ENCODE data around the gene KCNC1. TPM values are rescaled to one million over a fixed set of nuclear protein-coding genes. Genes with fewer than 3 reads are reported as not detected.

The KCNC1 gene
- total RNA-seq, 1 experiment from 2014 or later, result 0.04 TPM

- no peaks in the 10 kb centered on the region; a peak in 1 of 4 replicates for H3K4me1 Mint-ChIP-seq
Measured at GRCh38 chr11:17777086-17777737, 42.6 kb downstream of the KCNC1 start.

More at GRCh38 chr11:17777086-17777737, 42.6 kb downstream of the KCNC1 start:
- H4K8ac ChIP-seq (replicated peaks; ENCODE audit: insufficient read length, low read depth, low read length), result no peak overlapping the region
- Mint-ChIP-seq H3K4me3 (no peak overlapping the region), H3K9me3 (no peaks in the 10 kb centered on the region), H3K36me3 (ENCODE audit: insufficient read depth in 1 of 3, low read depth in 3 of 3) (no peaks in the 10 kb centered on the region), H3K27ac (no peak overlapping the region; a peak in 1 of 7 replicates), H3K27me3 (ENCODE audit: low read depth) (peaks cover 3% of the 10 kb centered on the region)
- no peak for DNase-seq
- no peak overlapping the region for H2BK120ac ChIP-seq (ENCODE audit: low read depth, low read length, poor library complexity, severe bottlenecking)
- H3K79me1 ChIP-seq (ENCODE audit: insufficient read depth, low read depth, low read length, poor library complexity, severe bottlenecking), result no peaks in the 10 kb centered on the region
- no peaks in the 10 kb centered on the region for H3K23me2 ChIP-seq (ENCODE audit: insufficient read length, low read depth, low read length, poor library complexity, severe bottlenecking)
- no peaks in the 10 kb centered on the region for H3K9me3 ChIP-seq (ENCODE audit: control insufficient read depth, low read depth, low read length)
- no peak overlapping the region for H3K27ac ChIP-seq (ENCODE audit: insufficient read length, low read depth, low read length)
- H3T11ph ChIP-seq (ENCODE audit: low read length), result no peak overlapping the region
- no peak overlapping the region for H2BK12ac ChIP-seq (ENCODE audit: insufficient read length, low read depth, low read length)
- H2BK5ac ChIP-seq (ENCODE audit: insufficient read length, low read length), result no peak overlapping the region
- H3K9ac ChIP-seq (ENCODE audit: extremely low read depth, insufficient read length, low read length), result no peak overlapping the region
- no peaks in the 10 kb centered on the region for H4K20me1 ChIP-seq (ENCODE audit: control insufficient read depth, insufficient read depth, insufficient read length)
- no peak overlapping the region for H3K4ac ChIP-seq (ENCODE audit: low read depth, low read length)
- H3K27me3 ChIP-seq (ENCODE audit: insufficient read depth, low read length), result no peaks in the 10 kb centered on the region
- H3K56ac ChIP-seq (ENCODE audit: insufficient read length, low read depth, low read length), result no peak overlapping the region
- H3K4me1 ChIP-seq (ENCODE audit: insufficient read depth, low read length), result no peaks in the 10 kb centered on the region
- no peak overlapping the region for H3K18ac ChIP-seq (ENCODE audit: insufficient read length, low read depth, low read length)
- H3K14ac ChIP-seq (ENCODE audit: insufficient read depth, low read length), result no peak overlapping the region
- H3K23ac ChIP-seq (ENCODE audit: insufficient read length, low read depth, low read length), result no peak overlapping the region
- no CpG with 5 or more reads among the region's 16 CpGs for WGBS (ENCODE audit: extremely low coverage, insufficient read length, low lambda C conversion rate)
- no peak overlapping the region for H3K4me2 ChIP-seq (ENCODE audit: insufficient read depth, insufficient read length, low read length)
- H3K79me2 ChIP-seq (ENCODE audit: insufficient read depth, low read length), result no peaks in the 10 kb centered on the region
- H2AFZ ChIP-seq (ENCODE audit: low read length), result no peak overlapping the region
- H2BK15ac ChIP-seq (ENCODE audit: low read depth, low read length), result no peak overlapping the region
- TF ChIP-seq CTCF (conservative IDR thresholded peaks at IDR 0.05), result no peak
- H4K5ac ChIP-seq (ENCODE audit: insufficient read length, low read depth, low read length), result no peak overlapping the region
- H2AK5ac ChIP-seq (ENCODE audit: insufficient read length, low read length), result no peak overlapping the region
- no peak overlapping the region for H4K91ac ChIP-seq (ENCODE audit: insufficient read length, low read depth, low read length)
- no peak overlapping the region for H2BK20ac ChIP-seq (ENCODE audit: low read depth, low read length, poor library complexity, severe bottlenecking)
